HG03575 (cell line): ENCODE data around the gene PARP1.

ENCODE experiments used
- ATAC-seq: cut with Tn5 transposase; IDR thresholded peaks from one replicate; pipeline ENCODE4 v1.9.1; 2021; ENCODE audit not compliant: unreplicated experiment, insufficient number of reproducible peaks, low FRiP score; ENCODE audit errors: extremely low read depth

The PARP1 gene

GRCh38 chr1:226388131-226388530 is 19.8 kb downstream of the PARP1 start:
- ATAC-seq, result no peak

GRCh38 chr1:226384717-226385116 is 23.2 kb downstream of the PARP1 start:
- ATAC-seq, result no peak

- no peak for ATAC-seq
Measured at GRCh38 chr1:226384040-226384439, 23.9 kb downstream of the PARP1 start.

- no peak for ATAC-seq
Measured at GRCh38 chr1:226382030-226382429, 25.9 kb downstream of the PARP1 start.

- ATAC-seq, result no peak
Measured at GRCh38 chr1:226381226-226381998, 26.5 kb downstream of the PARP1 start.

- no peak for ATAC-seq
Measured at GRCh38 chr1:226378071-226378470, 29.8 kb downstream of the PARP1 start.

- no peak for ATAC-seq
Measured at GRCh38 chr1:226376300-226376699, 31.6 kb downstream of the PARP1 start.

- no peak for ATAC-seq
Measured at GRCh38 chr1:226373376-226373775, 34.5 kb downstream of the PARP1 start.

GRCh38 chr1:226372885-226373284 is 35.0 kb downstream of the PARP1 start:
- no peak for ATAC-seq

- ATAC-seq, result no peak
Measured at GRCh38 chr1:226371866-226372490, 35.9 kb downstream of the PARP1 start.

GRCh38 chr1:226371027-226371694 is 36.7 kb downstream of the PARP1 start:
- ATAC-seq, result no peak

- no peak for ATAC-seq
Measured at GRCh38 chr1:226370144-226370923, 37.6 kb downstream of the PARP1 start.

GRCh38 chr1:226369110-226369509 is 38.8 kb downstream of the PARP1 start:
- ATAC-seq, result no peak

GRCh38 chr1:226366290-226366689 is 41.6 kb downstream of the PARP1 start:
- no peak for ATAC-seq

GRCh38 chr1:226365831-226366231 is 42.1 kb downstream of the PARP1 start:
- no peak for ATAC-seq

GRCh38 chr1:226364901-226365565 is 42.9 kb downstream of the PARP1 start:
- no peak for ATAC-seq

- ATAC-seq, result no peak
Measured at GRCh38 chr1:226364514-226364899, 43.4 kb downstream of the PARP1 start.

GRCh38 chr1:226363801-226364513 is 43.9 kb downstream of the PARP1 start:
- no peak for ATAC-seq
